ENCODE results near the gene TRHDE.

Gene TRHDE

DNA sequence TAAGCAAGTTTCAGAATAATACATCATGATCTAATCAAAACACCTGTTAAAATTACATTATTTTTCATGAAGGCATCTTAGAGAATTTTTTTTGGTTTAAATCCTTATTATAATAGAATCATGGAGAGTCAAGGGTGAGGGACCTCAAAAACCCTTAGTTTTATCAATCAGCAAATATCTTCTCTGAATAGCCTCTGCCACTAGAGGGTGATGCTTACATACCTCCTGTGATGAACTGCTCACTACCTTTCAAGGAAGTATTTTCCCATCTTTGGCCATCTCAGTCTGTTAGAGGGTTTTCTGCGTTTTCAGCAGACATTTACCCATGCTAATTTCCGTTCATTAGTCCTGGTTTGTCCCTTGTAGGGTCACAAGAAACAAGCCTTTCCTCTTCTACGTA is 200.2 kb downstream of the TRHDE start:
- Histone ChIP-seq H3K14ac (ENCODE audit: low read length) (no peak overlapping the region), H3K4me2 (ENCODE audit: low read length) (no peak overlapping the region), H3K9ac (ENCODE audit: low read length) (no peak overlapping the region), H4K91ac (ENCODE audit: low read depth, low read length) (no peak overlapping the region), H3K18ac (ENCODE audit: low read length) (no peak overlapping the region), H3K27ac (ENCODE audit: low read depth, low read length) (no peak overlapping the region), H3K9me3 (ENCODE audit: insufficient read depth, low read depth, low read length) (no peaks in the 10 kb centered on the region), H4K12ac (ENCODE audit: low read depth, low read length) (no peak overlapping the region), H3K23ac (ENCODE audit: low read length) (no peak overlapping the region), H3K4ac (ENCODE audit: low read depth, low read length) (no peak overlapping the region), H2BK12ac (ENCODE audit: low read length) (no peak overlapping the region), H4K8ac (ENCODE audit: low read depth, low read length) (no peak overlapping the region), H3K27me3 (ENCODE audit: insufficient read depth, low read length) (no peaks in the 10 kb centered on the region), H2BK5ac (ENCODE audit: low read depth, low read length, poor library complexity) (no peak overlapping the region), H3K4me1 (ENCODE audit: control insufficient read depth in 1 of 2, insufficient read depth in 2 of 2, low read length in 2 of 2) (no peaks in the 10 kb centered on the region), H2AFZ (ENCODE audit: insufficient read depth, low read length, poor library complexity) (no peak overlapping the region), H2BK120ac (ENCODE audit: insufficient read depth, low read length, poor library complexity) (no peak overlapping the region), H2AK5ac (ENCODE audit: low read length) (no peak overlapping the region), H3K4me3 (ENCODE audit: low read depth, low read length) (no peak overlapping the region), H3K36me3 (ENCODE audit: control insufficient read depth in 1 of 2, insufficient read depth in 2 of 2, low read length in 2 of 2) (no peaks in the 10 kb centered on the region), H3K79me1 (ENCODE audit: low read length) (no peaks in the 10 kb centered on the region), H3K79me2 (ENCODE audit: control insufficient read depth, insufficient read depth, low read length, poor library complexity) (no peaks in the 10 kb centered on the region)
- no peak for DNase-seq
- no CpG with 5 or more reads among the region's 3 CpGs for WGBS (ENCODE audit: extremely low coverage, insufficient coverage, insufficient read length)

DNA sequence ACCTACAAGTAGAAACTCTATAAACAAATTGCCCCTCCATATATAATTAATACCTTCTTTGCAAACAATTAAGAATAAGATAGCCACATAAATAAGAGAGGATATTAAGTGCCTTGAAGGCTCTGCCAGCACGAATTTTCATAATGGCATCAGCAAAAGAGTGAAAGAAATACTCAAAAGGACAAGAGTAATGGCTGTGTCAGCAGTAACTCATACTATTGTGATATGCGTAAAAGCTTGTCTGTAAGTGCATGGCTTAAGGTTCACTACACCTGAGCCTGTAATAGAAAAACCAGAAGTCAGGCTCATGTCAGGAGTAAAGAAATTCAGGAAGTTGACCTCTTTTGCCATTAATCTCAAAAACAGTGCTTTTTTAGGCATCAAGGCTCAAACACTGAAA is 204.1 kb downstream of the TRHDE start:
- Histone ChIP-seq H3K9ac (ENCODE audit: low read length) (no peak overlapping the region), H3K79me1 (ENCODE audit: low read length) (no peaks in the 10 kb centered on the region), H3K4me1 (ENCODE audit: control insufficient read depth in 1 of 2, insufficient read depth in 2 of 2, low read length in 2 of 2) (no peaks in the 10 kb centered on the region), H3K79me2 (ENCODE audit: control insufficient read depth, insufficient read depth, low read length, poor library complexity) (no peaks in the 10 kb centered on the region), H3K4me2 (ENCODE audit: low read length) (no peak overlapping the region), H2BK5ac (ENCODE audit: low read depth, low read length, poor library complexity) (no peak overlapping the region), H4K91ac (ENCODE audit: low read depth, low read length) (no peak overlapping the region), H2BK12ac (ENCODE audit: low read length) (no peak overlapping the region), H3K14ac (ENCODE audit: low read length) (no peak overlapping the region), H4K12ac (ENCODE audit: low read depth, low read length) (no peak overlapping the region), H3K4ac (ENCODE audit: low read depth, low read length) (no peak overlapping the region), H3K23ac (ENCODE audit: low read length) (no peak overlapping the region), H3K27me3 (ENCODE audit: insufficient read depth, low read length) (no peaks in the 10 kb centered on the region), H3K36me3 (ENCODE audit: control insufficient read depth in 1 of 2, insufficient read depth in 2 of 2, low read length in 2 of 2) (no peaks in the 10 kb centered on the region), H3K4me3 (ENCODE audit: low read depth, low read length) (no peak overlapping the region), H2BK120ac (ENCODE audit: insufficient read depth, low read length, poor library complexity) (no peak overlapping the region), H3K27ac (ENCODE audit: low read depth, low read length) (no peak overlapping the region), H2AFZ (ENCODE audit: insufficient read depth, low read length, poor library complexity) (no peak overlapping the region), H3K9me3 (ENCODE audit: insufficient read depth, low read depth, low read length) (no peaks in the 10 kb centered on the region), H3K18ac (ENCODE audit: low read length) (no peak overlapping the region), H4K8ac (ENCODE audit: low read depth, low read length) (no peak overlapping the region), H2AK5ac (ENCODE audit: low read length) (no peak overlapping the region)
- no peak for DNase-seq
- no CpG with 5 or more reads among the region's 2 CpGs for WGBS (ENCODE audit: extremely low coverage, insufficient coverage, insufficient read length)

DNA sequence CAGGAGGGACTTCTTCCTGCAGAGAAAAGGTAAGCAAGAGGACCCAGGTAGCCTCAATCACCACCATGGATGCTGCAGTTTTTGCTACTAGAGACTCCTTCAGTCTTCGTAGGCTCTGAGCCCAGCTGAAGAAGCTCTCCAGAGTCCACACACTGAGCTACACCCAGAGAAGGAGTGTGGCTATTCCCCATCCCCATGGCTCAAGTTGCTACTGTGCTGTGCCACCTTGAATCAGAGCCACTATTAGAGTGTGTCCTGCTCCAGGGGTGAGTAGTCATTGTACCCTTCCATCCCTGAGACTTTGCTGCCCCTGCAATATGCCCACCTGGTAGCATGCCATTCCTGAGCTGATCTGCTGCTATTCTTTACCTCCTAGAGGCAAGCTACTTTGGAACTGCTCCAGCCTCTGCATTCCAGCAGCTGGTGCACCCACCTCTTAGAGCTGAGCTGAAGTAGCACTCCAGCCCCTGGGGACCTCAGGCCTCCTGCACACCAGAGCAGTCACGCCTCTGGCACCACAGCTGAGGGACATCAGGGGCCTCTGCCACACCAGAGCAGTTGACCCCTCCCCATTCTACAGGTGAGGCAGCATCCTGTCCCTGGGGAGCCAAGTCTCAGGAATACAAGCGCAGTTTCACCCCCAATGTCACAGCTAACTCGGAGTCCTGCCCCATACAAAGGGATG is 213.0 kb downstream of the TRHDE start:
- H2BK5ac ChIP-seq (ENCODE audit: low read depth, low read length, poor library complexity): no peak overlapping the region
- no peak overlapping the region for H3K9ac ChIP-seq (ENCODE audit: low read length)
- no peak overlapping the region for H2BK120ac ChIP-seq (ENCODE audit: insufficient read depth, low read length, poor library complexity)
- no peak overlapping the region for H3K14ac ChIP-seq (ENCODE audit: low read length)
- no peak overlapping the region for H3K23ac ChIP-seq (ENCODE audit: low read length)
- H3K4me3 ChIP-seq (ENCODE audit: low read depth, low read length): no peak overlapping the region
- no peak overlapping the region for H3K4ac ChIP-seq (ENCODE audit: low read depth, low read length)
- H3K36me3 ChIP-seq (ENCODE audit: control insufficient read depth in 1 of 2, insufficient read depth in 2 of 2, low read length in 2 of 2): no peaks in the 10 kb centered on the region
- no peak overlapping the region for H4K12ac ChIP-seq (ENCODE audit: low read depth, low read length)
- no peak overlapping the region for H2BK12ac ChIP-seq (ENCODE audit: low read length)
- no peaks in the 10 kb centered on the region for H3K79me1 ChIP-seq (ENCODE audit: low read length)
- H4K8ac ChIP-seq (ENCODE audit: low read depth, low read length): no peak overlapping the region
- DNase-seq: no peak
- no peak overlapping the region for H3K4me2 ChIP-seq (ENCODE audit: low read length)
- H3K27ac ChIP-seq (ENCODE audit: low read depth, low read length): no peak overlapping the region
- H3K27me3 ChIP-seq (ENCODE audit: insufficient read depth, low read length): no peaks in the 10 kb centered on the region
- no peaks in the 10 kb centered on the region for H3K9me3 ChIP-seq (ENCODE audit: insufficient read depth, low read depth, low read length)
- H3K79me2 ChIP-seq (ENCODE audit: control insufficient read depth, insufficient read depth, low read length, poor library complexity): no peaks in the 10 kb centered on the region
- H2AFZ ChIP-seq (ENCODE audit: insufficient read depth, low read length, poor library complexity): no peak overlapping the region
- H3K4me1 ChIP-seq (ENCODE audit: control insufficient read depth in 1 of 2, insufficient read depth in 2 of 2, low read length in 2 of 2): no peaks in the 10 kb centered on the region
- H3K18ac ChIP-seq (ENCODE audit: low read length): no peak overlapping the region
- WGBS (ENCODE audit: extremely low coverage, insufficient coverage, insufficient read length): no CpG with 5 or more reads among the region's 4 CpGs
- H4K91ac ChIP-seq (ENCODE audit: low read depth, low read length): no peak overlapping the region
- H2AK5ac ChIP-seq (ENCODE audit: low read length): no peak overlapping the region

DNA sequence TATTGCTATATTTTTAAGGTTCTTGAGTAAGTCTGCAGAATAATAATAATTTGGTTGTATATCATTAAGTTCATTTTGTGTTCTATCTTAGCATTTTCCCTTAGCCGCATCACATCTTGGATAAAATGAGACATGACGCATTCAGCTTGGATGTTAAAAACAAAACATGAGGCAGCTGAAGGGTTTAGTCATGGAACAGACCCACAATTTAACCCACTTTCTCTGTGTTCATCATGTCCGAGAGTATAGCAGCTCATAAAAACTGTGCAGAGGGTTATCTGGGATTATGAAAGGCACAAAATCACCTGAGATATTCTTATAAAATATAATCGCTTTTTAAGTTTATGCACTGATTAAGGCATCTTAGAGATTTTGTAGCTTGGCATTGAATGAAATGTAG is 219.3 kb downstream of the TRHDE start:
- no peak overlapping the region for H2AFZ ChIP-seq (ENCODE audit: insufficient read depth, low read length, poor library complexity)
- H3K4ac ChIP-seq (ENCODE audit: low read depth, low read length): no peak overlapping the region
- WGBS (ENCODE audit: extremely low coverage, insufficient coverage, insufficient read length): no CpG with 5 or more reads among the region's 4 CpGs
- no peak overlapping the region for H3K9ac ChIP-seq (ENCODE audit: low read length)
- H3K27me3 ChIP-seq (ENCODE audit: insufficient read depth, low read length): no peaks in the 10 kb centered on the region
- H2BK5ac ChIP-seq (ENCODE audit: low read depth, low read length, poor library complexity): no peak overlapping the region
- H3K79me2 ChIP-seq (ENCODE audit: control insufficient read depth, insufficient read depth, low read length, poor library complexity): no peaks in the 10 kb centered on the region
- no peak overlapping the region for H4K8ac ChIP-seq (ENCODE audit: low read depth, low read length)
- H3K14ac ChIP-seq (ENCODE audit: low read length): no peak overlapping the region
- no peak overlapping the region for H3K18ac ChIP-seq (ENCODE audit: low read length)
- no peak overlapping the region for H2BK120ac ChIP-seq (ENCODE audit: insufficient read depth, low read length, poor library complexity)
- H3K23ac ChIP-seq (ENCODE audit: low read length): no peak overlapping the region
- H2AK5ac ChIP-seq (ENCODE audit: low read length): no peak overlapping the region
- no peak for DNase-seq
- H3K4me2 ChIP-seq (ENCODE audit: low read length): no peak overlapping the region
- H4K12ac ChIP-seq (ENCODE audit: low read depth, low read length): no peak overlapping the region
- H3K4me3 ChIP-seq (ENCODE audit: low read depth, low read length): no peak overlapping the region
- H3K4me1 ChIP-seq (ENCODE audit: control insufficient read depth in 1 of 2, insufficient read depth in 2 of 2, low read length in 2 of 2): no peaks in the 10 kb centered on the region
- H3K79me1 ChIP-seq (ENCODE audit: low read length): no peaks in the 10 kb centered on the region
- H3K36me3 ChIP-seq (ENCODE audit: control insufficient read depth in 1 of 2, insufficient read depth in 2 of 2, low read length in 2 of 2): no peaks in the 10 kb centered on the region
- no peak overlapping the region for H2BK12ac ChIP-seq (ENCODE audit: low read length)
- no peak overlapping the region for H4K91ac ChIP-seq (ENCODE audit: low read depth, low read length)
- H3K9me3 ChIP-seq (ENCODE audit: insufficient read depth, low read depth, low read length): no peaks in the 10 kb centered on the region
- H3K27ac ChIP-seq (ENCODE audit: low read depth, low read length): no peak overlapping the region

Measured in trophoblast cell (in vitro differentiated cells and primary cell).